HCT116 (cell line): Measurements from ENCODE around the gene SLC47A1. TPM values are rescaled to one million over a fixed set of nuclear protein-coding genes. Genes with fewer than 3 reads are reported as not detected.

Source experiments
- ATAC-seq: fragments of 200-7000 bp; cut with Tn5 transposase; 2 replicates; pipeline ENCODE4 v1.9.1; 2020; ENCODE audit warnings: mild to moderate bottlenecking, moderate library complexity
- BruUV-seq: library from RNA; stranded (reverse); fragments of 400-500 nt; replicated peaks from 2 replicates; lab custom pipeline; 2021; lab: Mats Ljungman, UMichigan
- CTCF ChIA-PET: fragments of 300-600 bp; sonication (Branson Sonifier 250); formaldehyde crosslinking; loops from one replicate; lab custom pipeline; 2021; ENCODE audit warnings: antibody characterized with exemption; lab: Charles Lee
- POLR2A ChIA-PET: fragments of 300-600, 350-600 bp; sonication (Branson Sonifier 250); formaldehyde crosslinking; loops from one replicate; lab custom pipeline; 2021; ENCODE audit warnings: antibody characterized with exemption; lab: Charles Lee
- RAD21 ChIA-PET, 2 experiments: fragments of 300-600 bp; sonication (Branson Sonifier 250); formaldehyde crosslinking; loops; one replicate each; lab custom pipeline; 2023; ENCODE audit warnings: low total read pairs in 2 of 2; ENCODE audit not compliant: uncharacterized antibody in 2 of 2, unreplicated experiment in 2 of 2, low non-redundant PET in 1 of 2; lab: Charles Lee
- DNase-seq: peaks from one replicate; pipeline ENCODE4 v3.0.0-alpha.2; 2010; ENCODE audit warnings: low read depth, low spot score
- H2AFZ ChIP-seq: fragments of 200-600 bp; shearing (Covaris generic), sonication (generic); 2 replicates; pipeline ENCODE4 v1.6.1; 2017; ENCODE audit warnings: low read depth, mixed run types, mixed read lengths, antibody characterized with exemption, low read length; ENCODE audit not compliant: poor library complexity, severe bottlenecking
- H3K27ac ChIP-seq: 2 replicates; pipeline ENCODE4 v1.5.1; 2012; ENCODE audit warnings: low read depth, low read length
- H3K27me3 ChIP-seq: fragments of 200-600 bp; sonication (generic); 2 replicates; pipeline ENCODE4 v1.6.1; 2016; ENCODE audit warnings: mixed run types, low read length, mixed read lengths; ENCODE audit not compliant: insufficient read depth
- H3K36me3 ChIP-seq, 2 experiments: fragments of 200-500 bp in 1 of 2; fragments of 200-600 bp in 1 of 2; sonication (Bioruptor generic) in 1 of 2; sonication (generic) in 1 of 2; 2 replicates each; pipeline versions ENCODE4 v1.5.1 to v1.6.1; 2014 to 2016; ENCODE audit warnings: low read length in 2 of 2, inconsistent platforms in 1 of 2, mixed read lengths in 1 of 2, mixed run types in 1 of 2; ENCODE audit not compliant: insufficient read depth in 2 of 2, control insufficient read depth in 1 of 2
- H3K4me1 ChIP-seq, 2 experiments: fragments of 200-600 bp in 1 of 2; sonication (generic) in 1 of 2; 2 replicates each; pipeline versions ENCODE4 v1.5.1 to v1.6.1; 2012 to 2017; ENCODE audit warnings: low read length in 2 of 2, inconsistent platforms in 1 of 2, mild to moderate bottlenecking in 1 of 2, mixed read lengths in 1 of 2, mixed run types in 1 of 2, moderate library complexity in 1 of 2; ENCODE audit not compliant: insufficient read depth in 2 of 2, control insufficient read depth in 1 of 2
- H3K4me2 ChIP-seq: fragments of 200-600 bp; sonication (generic); 2 replicates; pipeline ENCODE4 v1.6.1; 2017; ENCODE audit warnings: mixed run types, low read length, mixed read lengths
- H3K4me3 ChIP-seq, 2 experiments: fragments of 200-600 bp in 1 of 2; sonication (generic) in 1 of 2; replicated peaks in 1 of 2; 2 replicates each; pipeline ENCODE4 v1.5.1; 2011 to 2016; ENCODE audit warnings: low read length in 2 of 2, control low read depth in 1 of 2, low read depth in 1 of 2, mild to moderate bottlenecking in 1 of 2, mixed read lengths in 1 of 2, mixed run types in 1 of 2
- H3K79me2 ChIP-seq: fragments of 200-600 bp; sonication (generic); 2 replicates; pipeline ENCODE4 v1.6.1; 2017; ENCODE audit warnings: mild to moderate bottlenecking, mixed run types, low read length, moderate library complexity, mixed read lengths; ENCODE audit not compliant: insufficient read depth
- H3K9ac ChIP-seq: fragments of 200-600 bp; sonication (generic); 2 replicates; pipeline ENCODE4 v1.6.1; 2016; ENCODE audit warnings: low read length, mixed read lengths
- H3K9me2 ChIP-seq: fragments of 200-600 bp; sonication (generic), shearing (Covaris generic); 2 replicates; pipeline ENCODE4 v1.6.1; 2017; ENCODE audit warnings: mixed run types, mild to moderate bottlenecking, moderate library complexity; ENCODE audit not compliant: insufficient read depth
- H3K9me3 ChIP-seq, 2 experiments: fragments of 200-500 bp in 1 of 2; fragments of 200-600 bp in 1 of 2; sonication (Bioruptor generic) in 1 of 2; sonication (generic) in 1 of 2; 2 replicates each; pipeline ENCODE4 v1.6.1; 2014 to 2017; ENCODE audit warnings: low read length in 2 of 2, mixed read lengths in 2 of 2, inconsistent platforms in 1 of 2, low read depth in 1 of 2, mild to moderate bottlenecking in 1 of 2, mixed run types in 1 of 2, moderate library complexity in 1 of 2; ENCODE audit not compliant: control insufficient read depth in 1 of 2, insufficient read depth in 1 of 2
- H4K20me1 ChIP-seq: fragments of 200-600 bp; sonication (generic), shearing (Covaris generic); 2 replicates; pipeline ENCODE4 v1.6.1; 2017; ENCODE audit warnings: mixed run types, mild to moderate bottlenecking, moderate library complexity; ENCODE audit not compliant: insufficient read depth
- CTCF ChIP-seq, 3 experiments: fragments of 200-600 bp in 1 of 3; sonication (generic) in 1 of 3; IDR thresholded peaks in 2 of 3; conservative IDR thresholded peaks in 1 of 3; 2 replicates each; pipeline ENCODE4 v1.5.1; 2012 to 2017; ENCODE audit warnings: low read depth in 2 of 3, low read length in 2 of 3, antibody characterized with exemption in 1 of 3, borderline replicate concordance in 1 of 3, control low read depth in 1 of 3, mild to moderate bottlenecking in 1 of 3, mixed read lengths in 1 of 3, mixed run types in 1 of 3, moderate library complexity in 1 of 3; ENCODE audit not compliant: insufficient read depth in 1 of 3
- ELF1 ChIP-seq: IDR thresholded peaks from 2 replicates; pipeline ENCODE4 v1.6.1; 2012; ENCODE audit warnings: low read depth, borderline replicate concordance
- EZH2phosphoT487 ChIP-seq: fragments of 200-600 bp; IDR thresholded peaks from 2 replicates; pipeline ENCODE4 v1.6.1; 2018; ENCODE audit warnings: antibody characterized with exemption, borderline replicate concordance
- SIN3A ChIP-seq: IDR thresholded peaks from 2 replicates; pipeline ENCODE4 v1.6.1; 2012; ENCODE audit warnings: low read depth
- SP1 ChIP-seq: IDR thresholded peaks from 2 replicates; pipeline ENCODE4 v1.6.1; 2012; ENCODE audit warnings: low read depth
- SRF ChIP-seq: IDR thresholded peaks from 2 replicates; pipeline ENCODE4 v1.6.1; 2012; ENCODE audit warnings: low read depth
- TCF7L2 ChIP-seq: IDR thresholded peaks from 2 replicates; pipeline ENCODE4 v1.7.0; 2011; ENCODE audit warnings: borderline replicate concordance, inconsistent platforms; ENCODE audit not compliant: insufficient read depth, insufficient read length; ENCODE audit errors: extremely low read depth
- YY1 ChIP-seq: IDR thresholded peaks from 2 replicates; pipeline ENCODE4 v1.6.1; 2011; ENCODE audit warnings: low read length, low read depth, moderate library complexity, mild to moderate bottlenecking; ENCODE audit not compliant: insufficient replicate concordance; ENCODE audit errors: extremely low read depth
- ZBTB33 ChIP-seq: IDR thresholded peaks from 2 replicates; pipeline ENCODE4 v1.6.1; 2011; ENCODE audit warnings: mild to moderate bottlenecking, low read length, moderate library complexity; ENCODE audit not compliant: insufficient replicate concordance; ENCODE audit errors: extremely low read depth
- intact Hi-C: fragments of 100-400 bp; cut with micrococcal nuclease; formaldehyde crosslinking; loops from 2 replicates; pipeline ENCODE4 v1.10.0; 2022
- total RNA-seq: library from RNA; stranded (reverse); gene quantifications from one replicate; pipeline ENCODE4 v1.2.1, GENCODE V29; 2021; ENCODE audit not compliant: unreplicated experiment

SLC47A1 gene
- total RNA-seq, 1 experiment from 2014 or later = 0.17 TPM

GRCh38 chr17:19553036-19553435 is 19.4 kb downstream of the SLC47A1 start:
- Histone ChIP-seq H3K27ac (no peak overlapping the region), H3K9me3 (no peaks in the 10 kb centered on the region), H2AFZ (no peak overlapping the region), H3K79me2 (no peaks in the 10 kb centered on the region), H3K4me2 (no peak overlapping the region), H3K9me2 (no peaks in the 10 kb centered on the region), H3K4me1 (no peaks in the 10 kb centered on the region), H3K9ac (no peak overlapping the region), H3K27me3 (no peaks in the 10 kb centered on the region), H4K20me1 (no peaks in the 10 kb centered on the region), H3K36me3 (no peaks in the 10 kb centered on the region), H3K4me3 (no peak overlapping the region)
- intact Hi-C loops = no loop called here
- ChIA-PET RAD21 (no interaction called here), POLR2A (no interaction called here), CTCF (no interaction called here)
- DNase-seq (no peak), ATAC-seq (no peak)
- BruUV-seq = no TSS peak
- TF ChIP-seq SRF (no peak), CTCF (IDR thresholded peaks at IDR 0.05 in 2 of 3, conservative IDR thresholded peaks at IDR 0.05 in 1 of 3; ENCODE audit: borderline replicate concordance in 1 of 3, insufficient read depth in 1 of 3, low read depth in 2 of 3, low read length in 2 of 3) (no peak), ELF1 (no peak), TCF7L2 (no peak), YY1 (no peak), SP1 (no peak), SIN3A (no peak), EZH2phosphoT487 (no peak), ZBTB33 (no peak)
